Purkinje cell (primary cell): ENCODE data around the gene SLC6A7. TPM values are rescaled to one million over a fixed set of nuclear protein-coding genes. Genes with fewer than 3 reads are reported as not detected.

Source experiments
- polyA plus RNA-seq: library from polyadenylated mRNA; unstranded; fragments of >200 nt; fragmentation: Nextera tagmentation; gene quantifications from 2 replicates; pipeline ENCODE4 v1.2.1, GENCODE V29; 2014

Gene SLC6A7
- 0.65 TPM in 1 of 2 replicates, not detected in the other for polyA plus RNA-seq

GRCh38 chr5:150189728-150190502 lies at the start of gene SLC6A7:
TSS of gene SLC6A7 (plus strand) at chr5:150190062. CDS start at chr5:150190328, 266 bp downstream.

GRCh38 chr5:150155258-150156026 lies 34.4 kb upstream of the SLC6A7 start, which contains the start of gene PDGFRB:
TSS of gene PDGFRB (minus strand) at chr5:150155845. CDS start at chr5:150137047, 18,798 bp downstream.

GRCh38 chr5:150166650-150167511 lies 23.0 kb upstream of the SLC6A7 start, which contains the start of gene CDX1:
TSS of gene CDX1 (plus strand) at chr5:150166778. CDS start at chr5:150166877, 99 bp downstream.

Other genes with a start within 250 kb of the SLC6A7 start
- not detected in 2 replicates for gene PDE6A, start 245.3 kb upstream of the SLC6A7 start, polyA plus RNA-seq
- gene SLC26A2, start 229.3 kb upstream of the SLC6A7 start, polyA plus RNA-seq = 1.0 and 1.5 TPM in 2 replicates
- gene TIGD6, start 189.4 kb upstream of the SLC6A7 start, polyA plus RNA-seq = 1.9 and 2.6 TPM in 2 replicates
- gene HMGXB3, start 189.3 kb upstream of the SLC6A7 start, polyA plus RNA-seq = 1.4 and 2.5 TPM in 2 replicates
- 0.25 and 0.27 TPM in 2 replicates for gene CSF1R, start 103.5 kb upstream of the SLC6A7 start, polyA plus RNA-seq
- 1.7 and 2.1 TPM in 2 replicates for gene PDGFRB, start 34.2 kb upstream of the SLC6A7 start, polyA plus RNA-seq
- not detected in 2 replicates for gene CDX1, start 23.3 kb upstream of the SLC6A7 start, polyA plus RNA-seq
- 6.8 and 39.5 TPM in 2 replicates for gene CAMK2A, start 99.7 kb downstream of the SLC6A7 start, polyA plus RNA-seq
- gene ARSI, start 112.8 kb downstream of the SLC6A7 start, polyA plus RNA-seq = not detected in 2 replicates
- 5.8 and 6.0 TPM in 2 replicates for gene TCOF1, start 167.6 kb downstream of the SLC6A7 start, polyA plus RNA-seq
- gene CD74, start 222.8 kb downstream of the SLC6A7 start, polyA plus RNA-seq = 47.4 and 53.5 TPM in 2 replicates